HEK293T (cell line): ENCODE results near the gene MOGAT1.

Experiments used
- ARNT ChIP-seq: fragments of 450-650 bp; IDR thresholded peaks from 2 replicates; pipeline ENCODE4 v1.6.1; 2017; ENCODE audit warnings: mild to moderate bottlenecking
- BHLHE40 ChIP-seq: fragments of 450-650 bp; IDR thresholded peaks from 2 replicates; pipeline ENCODE4 v1.6.1; 2016; ENCODE audit warnings: mild to moderate bottlenecking, moderate library complexity, borderline replicate concordance
- ELF4 ChIP-seq: fragments of 450-650 bp; IDR thresholded peaks from 2 replicates; pipeline ENCODE4 v1.6.1; 2017; ENCODE audit warnings: antibody characterized with exemption
- FOXA1 ChIP-seq: fragments of 450-650 bp; IDR thresholded peaks from 2 replicates; pipeline ENCODE4 v1.6.1; 2016; ENCODE audit warnings: mild to moderate bottlenecking
- FOXK2 ChIP-seq: fragments of 450-650 bp; IDR thresholded peaks from 2 replicates; pipeline ENCODE4 v1.6.1; 2016; ENCODE audit warnings: mild to moderate bottlenecking
- FOXM1 ChIP-seq: fragments of 450-650 bp; IDR thresholded peaks from 2 replicates; pipeline ENCODE4 v1.6.1; 2017; ENCODE audit warnings: mild to moderate bottlenecking, borderline replicate concordance
- HDGF ChIP-seq: fragments of 450-650 bp; IDR thresholded peaks from 2 replicates; pipeline ENCODE4 v1.6.1; 2017; ENCODE audit warnings: antibody characterized with exemption, borderline replicate concordance
- LEF1 ChIP-seq: fragments of 450-650 bp; IDR thresholded peaks from 2 replicates; pipeline ENCODE4 v1.6.1; 2017; ENCODE audit warnings: mild to moderate bottlenecking, borderline replicate concordance
- NFRKB ChIP-seq: fragments of 450-650 bp; IDR thresholded peaks from 2 replicates; pipeline ENCODE4 v1.6.1; 2016; ENCODE audit warnings: mild to moderate bottlenecking, moderate library complexity
- SP1 ChIP-seq: fragments of 450-650 bp; IDR thresholded peaks from 2 replicates; pipeline ENCODE4 v1.6.1; 2017
- SUZ12 ChIP-seq: fragments of 450-650 bp; IDR thresholded peaks from 2 replicates; pipeline ENCODE4 v1.6.1; 2016; ENCODE audit warnings: mild to moderate bottlenecking
- TARDBP ChIP-seq: fragments of 450-650 bp; IDR thresholded peaks from 2 replicates; pipeline ENCODE4 v1.6.1; 2016
- ZNF384 ChIP-seq: fragments of 450-650 bp; IDR thresholded peaks from 2 replicates; pipeline ENCODE4 v1.6.1; 2016
- TF ChIP-seq, protein P1 (sequence below): fragments of 450-650 bp; IDR thresholded peaks from 2 replicates; pipeline ENCODE4 v1.6.1; 2016

DNA sequence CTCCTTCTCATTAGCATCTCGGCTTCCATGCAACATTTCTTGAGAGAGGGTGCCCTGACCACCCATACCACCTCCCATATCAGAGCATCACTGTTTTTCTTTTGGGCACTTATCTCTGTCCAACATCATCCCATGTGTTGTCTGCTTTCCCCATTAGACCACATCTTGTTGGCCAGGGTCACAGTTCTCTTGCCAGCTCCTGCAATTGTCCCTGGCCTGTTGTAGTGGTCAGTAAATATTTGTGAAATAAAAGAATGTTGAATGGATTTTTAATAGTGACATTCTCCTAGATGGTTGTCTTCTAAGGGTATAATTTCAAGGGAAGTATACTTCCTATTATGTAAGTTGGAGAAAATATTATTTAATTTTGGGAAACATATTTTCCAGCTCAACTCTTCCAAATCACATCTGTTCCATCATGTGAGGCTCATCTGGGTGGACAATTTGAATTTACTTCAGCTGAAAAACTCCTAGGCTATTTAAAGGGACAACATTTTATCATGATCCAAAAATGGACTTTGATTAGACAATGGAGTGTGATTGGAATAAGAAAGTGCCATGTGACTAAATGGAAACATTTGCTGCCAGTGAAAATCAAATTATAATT lies 83.0 kb downstream of the MOGAT1 start:
- no peak for TF ChIP-seq ELF4
- no peak for TF ChIP-seq ZNF384
- TF ChIP-seq SP1: no peak
- no peak for TF ChIP-seq HDGF
- TF ChIP-seq BHLHE40: no peak
- TF ChIP-seq, protein P1, sequence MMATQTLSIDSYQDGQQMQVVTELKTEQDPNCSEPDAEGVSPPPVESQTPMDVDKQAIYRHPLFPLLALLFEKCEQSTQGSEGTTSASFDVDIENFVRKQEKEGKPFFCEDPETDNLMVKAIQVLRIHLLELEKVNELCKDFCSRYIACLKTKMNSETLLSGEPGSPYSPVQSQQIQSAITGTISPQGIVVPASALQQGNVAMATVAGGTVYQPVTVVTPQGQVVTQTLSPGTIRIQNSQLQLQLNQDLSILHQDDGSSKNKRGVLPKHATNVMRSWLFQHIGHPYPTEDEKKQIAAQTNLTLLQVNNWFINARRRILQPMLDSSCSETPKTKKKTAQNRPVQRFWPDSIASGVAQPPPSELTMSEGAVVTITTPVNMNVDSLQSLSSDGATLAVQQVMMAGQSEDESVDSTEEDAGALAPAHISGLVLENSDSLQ: no peak
- TF ChIP-seq FOXA1: no peak
- TF ChIP-seq TARDBP: no peak
- no peak for TF ChIP-seq FOXM1
- no peak for TF ChIP-seq LEF1
- TF ChIP-seq FOXK2: no peak
- no peak for TF ChIP-seq NFRKB
- no peak for TF ChIP-seq ARNT
- no peak for TF ChIP-seq SUZ12
